Kidney (tissue), 14 donors: Measurements from ENCODE around the gene SPEM1. TPM values are rescaled to one million over a fixed set of nuclear protein-coding genes. Genes with fewer than 3 reads are reported as not detected.

ENCODE experiments used
- DNase-seq, 5 donors: peaks; one replicate each; pipeline ENCODE4 v3.0.0-alpha.2; 2013 to 2020
- FAIRE-seq: peaks from 2 replicates; lab custom pipeline; 2012; peaks lifted over from hg19 to GRCh38; lab: Jason Lieb, UNC
- H3K27ac ChIP-seq, 2 donors: one replicate each; pipeline ENCODE4 v1.7.0; 2013; ENCODE audit warnings: low read depth in 2 of 2, low read length in 2 of 2, inconsistent platforms in 1 of 2
- H3K27me3 ChIP-seq: one replicate; pipeline ENCODE4 v1.7.1; 2013; ENCODE audit warnings: low read length, inconsistent platforms; ENCODE audit not compliant: control insufficient read depth, insufficient read depth
- H3K36me3 ChIP-seq, 3 donors: one replicate each; pipeline versions ENCODE4 v1.7.0 to v1.7.1; 2013; ENCODE audit warnings: low read length in 3 of 3, control low read depth in 1 of 3, inconsistent platforms in 1 of 3; ENCODE audit not compliant: insufficient read depth in 3 of 3, control insufficient read depth in 2 of 3
- H3K4me1 ChIP-seq, 3 donors: one replicate each; pipeline versions ENCODE4 v1.7.0 to v1.7.1; 2013; ENCODE audit warnings: low read length in 3 of 3, inconsistent platforms in 1 of 3, low read depth in 1 of 3; ENCODE audit not compliant: control insufficient read depth in 2 of 3, insufficient read depth in 2 of 3
- H3K4me3 ChIP-seq, 3 donors: one replicate each; pipeline versions ENCODE4 v1.7.0 to v1.8.1; 2013; ENCODE audit warnings: low read length in 3 of 3, control low read depth in 1 of 3, inconsistent platforms in 1 of 3
- H3K9ac ChIP-seq, 3 donors: one replicate each; pipeline versions ENCODE4 v1.7.0 to v1.7.1; 2013; ENCODE audit warnings: low read length in 3 of 3, control low read depth in 1 of 3, inconsistent platforms in 1 of 3
- H3K9me3 ChIP-seq, 3 donors: one replicate each; pipeline versions ENCODE4 v1.7.0 to v1.7.1; 2013; ENCODE audit warnings: low read length in 3 of 3, control low read depth in 1 of 3, inconsistent platforms in 1 of 3; ENCODE audit not compliant: control insufficient read depth in 2 of 3, insufficient read depth in 1 of 3
- CTCF ChIP-seq: IDR thresholded peaks from 3 replicates; pipeline ENCODE4 v1.5.1; 2012; ENCODE audit warnings: mild to moderate bottlenecking, moderate library complexity, borderline replicate concordance; ENCODE audit not compliant: insufficient read depth; ENCODE audit errors: extremely low read depth
- intact Hi-C: fragments of 100-400 bp; cut with DNase I; formaldehyde crosslinking; loops from one replicate; pipeline ENCODE4 v1.11.1; 2022
- polyA plus RNA-seq: library from polyadenylated mRNA; stranded (reverse); fragments of 350-450 nt; fragmentation: Illumina TruSeq; extraction: RNeasy Lipid Tissue Mini Kit (QIAGEN cat#74804); gene quantifications from one replicate; pipeline ENCODE4 v1.2.3, GENCODE V29; 2014; ENCODE audit warnings: low read depth, low replicate concordance; ENCODE audit not compliant: insufficient read depth
- total RNA-seq: library from RNA; stranded (reverse); fragmentation: NEBNext Ultra II Directional; extraction: Animal tissue kit (Norgen Biotek cat#: 25700); gene quantifications from one replicate; pipeline ENCODE4 v1.2.1, GENCODE V29; 2021
- donor health status: control.
- donor health status: control.
- donor health status: control.
- donor health status: control.
- donor health status: control.
- donor health status: DM: yes; HTN: yes; CAD: no.
- donor health status: Normal renal cell carcinoma (clear cell type).

The SPEM1 gene
- total and polyA plus RNA-seq, 2 donors from 2014 or later = not detected

- Histone ChIP-seq H3K36me3 (no peaks in the 10 kb centered on the region), H3K9ac (no peak overlapping the region), H3K9me3 (no peaks in the 10 kb centered on the region), H3K4me3 (no peak overlapping the region), H3K27me3 (no peaks in the 10 kb centered on the region), H3K4me1 (no peaks in the 10 kb centered on the region), H3K27ac (no peak overlapping the region)
- DNase-seq = no peak
- FAIRE-seq = no peak
- intact Hi-C loops = no loop called here
- TF ChIP-seq CTCF = no peak
Measured at GRCh38 chr17:7416323-7416722, 3.8 kb upstream of the SPEM1 start.

GRCh38 chr17:7417056-7417655 is 3.0 kb upstream of the SPEM1 start:
- Histone ChIP-seq H3K27me3 (no peaks in the 10 kb centered on the region), H3K9me3 (no peaks in the 10 kb centered on the region), H3K4me1 (no peaks in the 10 kb centered on the region), H3K9ac (no peak overlapping the region), H3K27ac (no peak overlapping the region), H3K4me3 (no peak overlapping the region), H3K36me3 (no peaks in the 10 kb centered on the region)
- TF ChIP-seq CTCF = no peak
- intact Hi-C loops = no loop called here
- FAIRE-seq (no peak), DNase-seq (no peak)

- no peak for DNase-seq
- intact Hi-C loops = no loop called here
- no peak for FAIRE-seq
Measured at GRCh38 chr17:7418472-7419152, 1.5 kb upstream of the SPEM1 start.

More at GRCh38 chr17:7418472-7419152, 1.5 kb upstream of the SPEM1 start:
- H3K4me1 ChIP-seq = no peaks in the 10 kb centered on the region
- no peak for TF ChIP-seq CTCF
- H3K9ac ChIP-seq = no peak overlapping the region
- H3K27me3 ChIP-seq = no peaks in the 10 kb centered on the region
- no peaks in the 10 kb centered on the region for H3K9me3 ChIP-seq
- no peak overlapping the region for H3K4me3 ChIP-seq
- no peaks in the 10 kb centered on the region for H3K36me3 ChIP-seq
- H3K27ac ChIP-seq = no peak overlapping the region
